Measurements from ENCODE around the gene SEMA7A.

Gene SEMA7A

GRCh38 chr15:74430510-74430951, 3.2 kb downstream of the SEMA7A start:
- H3K27ac Mint-ChIP-seq: peak overlapping the region; percentile 89
- H3K36me3 Mint-ChIP-seq (ENCODE audit: low read depth): peaks cover 22% of the 10 kb centered on the region
- peaks cover 89% of the 10 kb centered on the region for H3K4me1 Mint-ChIP-seq (ENCODE audit: low read depth)
- H3K4me3 Mint-ChIP-seq: no peak overlapping the region
- no peaks in the 10 kb centered on the region for H3K9me3 Mint-ChIP-seq
- H3K27me3 Mint-ChIP-seq: peaks cover 25% of the 10 kb centered on the region
- intact Hi-C loops (cut with micrococcal nuclease): no loop called here

- Mint-ChIP-seq H3K4me3 (peak overlapping the region; percentile 45), H3K4me1 (ENCODE audit: low read depth) (peaks cover 87% of the 10 kb centered on the region), H3K27ac (peak overlapping the region; percentile 89), H3K36me3 (ENCODE audit: low read depth) (peaks cover 23% of the 10 kb centered on the region), H3K9me3 (no peaks in the 10 kb centered on the region), H3K27me3 (peaks cover 21% of the 10 kb centered on the region)
- intact Hi-C loops (cut with micrococcal nuclease): no loop called here
These were observed 3.9 kb downstream of the SEMA7A start for GRCh38 chr15:74429781-74430400.

- intact Hi-C loops (cut with micrococcal nuclease): no loop called here
- peak overlapping the region; percentile 72 for H3K4me3 Mint-ChIP-seq
- H3K36me3 Mint-ChIP-seq (ENCODE audit: low read depth): peaks cover 23% of the 10 kb centered on the region
- H3K9me3 Mint-ChIP-seq: no peaks in the 10 kb centered on the region
- peak overlapping the region; percentile 89 for H3K27ac Mint-ChIP-seq
- H3K27me3 Mint-ChIP-seq: peaks cover 22% of the 10 kb centered on the region
- H3K4me1 Mint-ChIP-seq (ENCODE audit: low read depth): peaks cover 87% of the 10 kb centered on the region
These were observed 4.6 kb downstream of the SEMA7A start for GRCh38 chr15:74428970-74429780.

GRCh38 chr15:74428442-74428787, 5.3 kb downstream of the SEMA7A start:
- H3K27me3 Mint-ChIP-seq: peaks cover 22% of the 10 kb centered on the region
- peak overlapping the region; percentile 72 for H3K4me3 Mint-ChIP-seq
- H3K36me3 Mint-ChIP-seq (ENCODE audit: low read depth): peaks cover 23% of the 10 kb centered on the region
- H3K4me1 Mint-ChIP-seq (ENCODE audit: low read depth): peaks cover 91% of the 10 kb centered on the region
- intact Hi-C loops (cut with micrococcal nuclease): no loop called here
- H3K9me3 Mint-ChIP-seq: no peaks in the 10 kb centered on the region
- H3K27ac Mint-ChIP-seq: peak overlapping the region; percentile 89

- peak overlapping the region; percentile 89 for H3K27ac Mint-ChIP-seq
- H3K4me1 Mint-ChIP-seq (ENCODE audit: low read depth): peaks cover 97% of the 10 kb centered on the region
- no peaks in the 10 kb centered on the region for H3K9me3 Mint-ChIP-seq
- peaks cover 23% of the 10 kb centered on the region for H3K36me3 Mint-ChIP-seq (ENCODE audit: low read depth)
- H3K27me3 Mint-ChIP-seq: peaks cover 20% of the 10 kb centered on the region
- H3K4me3 Mint-ChIP-seq: no peak overlapping the region
- intact Hi-C loops (cut with micrococcal nuclease): no loop called here
These were observed 5.9 kb downstream of the SEMA7A start for GRCh38 chr15:74427607-74428441.

- H3K36me3 Mint-ChIP-seq (ENCODE audit: low read depth): peaks cover 18% of the 10 kb centered on the region
- intact Hi-C loops (cut with micrococcal nuclease): no loop called here
These were observed 7.1 kb downstream of the SEMA7A start for GRCh38 chr15:74426404-74427281.

GRCh38 chr15:74425630-74426029, 8.1 kb downstream of the SEMA7A start:
- H3K9me3 Mint-ChIP-seq: no peaks in the 10 kb centered on the region
- H3K27ac Mint-ChIP-seq: peak overlapping the region; percentile 3
- H3K4me1 Mint-ChIP-seq (ENCODE audit: low read depth): peaks cover 88% of the 10 kb centered on the region
- peaks cover 1% of the 10 kb centered on the region for H3K27me3 Mint-ChIP-seq
- intact Hi-C loops (cut with micrococcal nuclease): no loop called here
- H3K4me3 Mint-ChIP-seq: no peak overlapping the region
- H3K36me3 Mint-ChIP-seq (ENCODE audit: low read depth): peaks cover 18% of the 10 kb centered on the region

More at GRCh38 chr15:74426404-74427281, 7.1 kb downstream of the SEMA7A start:
- no peaks in the 10 kb centered on the region for H3K9me3 Mint-ChIP-seq
- no peak overlapping the region for H3K4me3 Mint-ChIP-seq
- peak overlapping the region; percentile 3 for H3K27ac Mint-ChIP-seq
- H3K27me3 Mint-ChIP-seq: peaks cover 9% of the 10 kb centered on the region
- H3K4me1 Mint-ChIP-seq (ENCODE audit: low read depth): peaks cover 94% of the 10 kb centered on the region

GRCh38 chr15:74424901-74425528, 8.7 kb downstream of the SEMA7A start:
- H3K4me1 Mint-ChIP-seq (ENCODE audit: low read depth): peaks cover 88% of the 10 kb centered on the region

GRCh38 chr15:74423431-74424257, 10.1 kb downstream of the SEMA7A start:
- peaks cover 21% of the 10 kb centered on the region for H3K36me3 Mint-ChIP-seq (ENCODE audit: low read depth)
- H3K4me1 Mint-ChIP-seq (ENCODE audit: low read depth): peaks cover 77% of the 10 kb centered on the region
- intact Hi-C loops (cut with micrococcal nuclease): no loop called here
- H3K9me3 Mint-ChIP-seq: no peaks in the 10 kb centered on the region
- H3K4me3 Mint-ChIP-seq: no peak overlapping the region
- no peak overlapping the region for H3K27ac Mint-ChIP-seq
- peaks cover 1% of the 10 kb centered on the region for H3K27me3 Mint-ChIP-seq

More at GRCh38 chr15:74424901-74425528, 8.7 kb downstream of the SEMA7A start:
- intact Hi-C loops (cut with micrococcal nuclease): no loop called here
- Mint-ChIP-seq H3K9me3 (no peaks in the 10 kb centered on the region), H3K4me3 (no peak overlapping the region), H3K27ac (peak overlapping the region; percentile 17), H3K27me3 (peaks cover 1% of the 10 kb centered on the region), H3K36me3 (ENCODE audit: low read depth) (peaks cover 18% of the 10 kb centered on the region)

GRCh38 chr15:74422652-74423430, 10.9 kb downstream of the SEMA7A start:
- Mint-ChIP-seq H3K9me3 (no peaks in the 10 kb centered on the region), H3K36me3 (ENCODE audit: low read depth) (peaks cover 29% of the 10 kb centered on the region), H3K27ac (peak overlapping the region; percentile 54), H3K4me1 (ENCODE audit: low read depth) (peaks cover 69% of the 10 kb centered on the region), H3K4me3 (no peak overlapping the region), H3K27me3 (peaks cover 1% of the 10 kb centered on the region)
- intact Hi-C loops (cut with micrococcal nuclease): no loop called here

GRCh38 chr15:74422265-74422651, 11.5 kb downstream of the SEMA7A start:
- H3K27ac Mint-ChIP-seq: peak overlapping the region; percentile 57
- no peak overlapping the region for H3K4me3 Mint-ChIP-seq
- H3K27me3 Mint-ChIP-seq: peaks cover 1% of the 10 kb centered on the region
- intact Hi-C loops (cut with micrococcal nuclease): no loop called here
- no peaks in the 10 kb centered on the region for H3K9me3 Mint-ChIP-seq
- peaks cover 35% of the 10 kb centered on the region for H3K36me3 Mint-ChIP-seq (ENCODE audit: low read depth)
- H3K4me1 Mint-ChIP-seq (ENCODE audit: low read depth): peaks cover 64% of the 10 kb centered on the region
